Activated naive CD8-positive, alpha-beta T cell treated with anti-CD3 and anti-CD28 coated beads, Interleukin-2, amount 50 U/mL, for 24 hours (primary cell): ENCODE results near the gene FNDC10.
"Not testable (repeated sequence)": the region's sequence is repeated elsewhere in the genome, so short reads cannot be mapped to it uniquely, and the experiment has no call there.

Experiments used
- ATAC-seq: fragments of 150-1000 bp; cut with Tn5 transposase; one replicate; pipeline ENCODE4 v1.10.0; 2021
- DNase-seq: peaks from one replicate; pipeline ENCODE4 v3.0.0; 2021
- H3K27ac Mint-ChIP-seq: one replicate; pipeline ENCODE4 v1.8.0; 2021; ENCODE audit warnings: mild to moderate bottlenecking, mixed read lengths
- H3K27me3 Mint-ChIP-seq: one replicate; pipeline ENCODE4 v1.8.0; 2021; ENCODE audit warnings: mixed read lengths
- H3K36me3 Mint-ChIP-seq: one replicate; pipeline ENCODE4 v1.8.0; 2021; ENCODE audit warnings: low read depth, mixed read lengths
- H3K4me1 Mint-ChIP-seq: one replicate; pipeline ENCODE4 v1.8.0; 2021; ENCODE audit warnings: mixed read lengths
- H3K4me3 Mint-ChIP-seq: one replicate; pipeline ENCODE4 v1.8.0; 2021; ENCODE audit warnings: mild to moderate bottlenecking, moderate library complexity, mixed read lengths
- H3K9me3 Mint-ChIP-seq: one replicate; pipeline ENCODE4 v1.8.0; 2021; ENCODE audit warnings: mixed read lengths

The FNDC10 gene

GRCh38 chr1:1599935-1600860, at the start of gene FNDC10:
Gene FNDC10 (minus strand): TSS chr1:1600135. CDS start chr1:1600015, 120 bp downstream.
- DNase-seq (no peak), ATAC-seq (no peak)
- H3K36me3 Mint-ChIP-seq, result no peaks in the 10 kb centered on the region
- H3K27me3 Mint-ChIP-seq, result peaks cover 9% of the 10 kb centered on the region
- peak within 1 kb of the TSS; percentile 61 for H3K4me3 Mint-ChIP-seq
- no peaks in the 10 kb centered on the region for H3K9me3 Mint-ChIP-seq
- no peak within 1 kb of the TSS for H3K27ac Mint-ChIP-seq
- H3K4me1 Mint-ChIP-seq, result peaks cover 8% of the 10 kb centered on the region

GRCh38 chr1:1648265-1648664, 48.3 kb upstream of the FNDC10 start:
- not testable (repeated sequence) for H3K9me3 Mint-ChIP-seq, ATAC-seq, H3K4me3 Mint-ChIP-seq, H3K27me3 Mint-ChIP-seq, DNase-seq, H3K4me1 Mint-ChIP-seq
- H3K36me3 Mint-ChIP-seq, result peaks cover 35% of the 10 kb centered on the region
- peak overlapping the region; percentile 4 for H3K27ac Mint-ChIP-seq

GRCh38 chr1:1647567-1648241, 47.8 kb upstream of the FNDC10 start:
- H3K27me3 Mint-ChIP-seq, DNase-seq, H3K9me3 Mint-ChIP-seq, ATAC-seq, H3K4me1 Mint-ChIP-seq, H3K4me3 Mint-ChIP-seq: not testable (repeated sequence)
- Mint-ChIP-seq H3K27ac (peak overlapping the region; percentile 4), H3K36me3 (peaks cover 33% of the 10 kb centered on the region)

- not testable (repeated sequence) for H3K27me3 Mint-ChIP-seq, H3K4me3 Mint-ChIP-seq, DNase-seq, ATAC-seq, H3K27ac Mint-ChIP-seq, H3K4me1 Mint-ChIP-seq, H3K9me3 Mint-ChIP-seq
- peaks cover 22% of the 10 kb centered on the region for H3K36me3 Mint-ChIP-seq
Observed at GRCh38 chr1:1646326-1646725, 46.4 kb upstream of the FNDC10 start.

- H3K9me3 Mint-ChIP-seq, H3K27ac Mint-ChIP-seq, ATAC-seq, DNase-seq, H3K4me1 Mint-ChIP-seq, H3K4me3 Mint-ChIP-seq, H3K36me3 Mint-ChIP-seq, H3K27me3 Mint-ChIP-seq: not testable (repeated sequence)
Observed at GRCh38 chr1:1640711-1641461, 41.0 kb upstream of the FNDC10 start.

- H3K27ac Mint-ChIP-seq, H3K4me1 Mint-ChIP-seq, ATAC-seq, H3K36me3 Mint-ChIP-seq, H3K27me3 Mint-ChIP-seq, H3K9me3 Mint-ChIP-seq, DNase-seq, H3K4me3 Mint-ChIP-seq: not testable (repeated sequence)
Observed at GRCh38 chr1:1640081-1640480, 40.1 kb upstream of the FNDC10 start.

GRCh38 chr1:1639368-1639767, 39.4 kb upstream of the FNDC10 start:
- not testable (repeated sequence) for H3K27ac Mint-ChIP-seq, DNase-seq, H3K4me3 Mint-ChIP-seq, H3K4me1 Mint-ChIP-seq, H3K27me3 Mint-ChIP-seq, H3K9me3 Mint-ChIP-seq, H3K36me3 Mint-ChIP-seq, ATAC-seq

GRCh38 chr1:1638528-1638927, 38.6 kb upstream of the FNDC10 start:
- H3K36me3 Mint-ChIP-seq, H3K9me3 Mint-ChIP-seq, H3K4me1 Mint-ChIP-seq, ATAC-seq, H3K27ac Mint-ChIP-seq, H3K4me3 Mint-ChIP-seq, DNase-seq, H3K27me3 Mint-ChIP-seq: not testable (repeated sequence)

GRCh38 chr1:1637479-1637875, 37.5 kb upstream of the FNDC10 start:
- not testable (repeated sequence) for DNase-seq, H3K27me3 Mint-ChIP-seq, H3K9me3 Mint-ChIP-seq, H3K36me3 Mint-ChIP-seq, H3K4me1 Mint-ChIP-seq, ATAC-seq, H3K27ac Mint-ChIP-seq, H3K4me3 Mint-ChIP-seq

- not testable (repeated sequence) for H3K9me3 Mint-ChIP-seq, DNase-seq, H3K36me3 Mint-ChIP-seq, H3K4me1 Mint-ChIP-seq, ATAC-seq, H3K27ac Mint-ChIP-seq, H3K4me3 Mint-ChIP-seq, H3K27me3 Mint-ChIP-seq
Observed at GRCh38 chr1:1636621-1637478, 36.9 kb upstream of the FNDC10 start.

- H3K9me3 Mint-ChIP-seq, H3K27ac Mint-ChIP-seq, H3K4me1 Mint-ChIP-seq, H3K27me3 Mint-ChIP-seq, H3K36me3 Mint-ChIP-seq, DNase-seq, H3K4me3 Mint-ChIP-seq, ATAC-seq: not testable (repeated sequence)
Observed at GRCh38 chr1:1634613-1635012, 34.7 kb upstream of the FNDC10 start.

- not testable (repeated sequence) for H3K27ac Mint-ChIP-seq, H3K9me3 Mint-ChIP-seq, H3K4me3 Mint-ChIP-seq, H3K36me3 Mint-ChIP-seq, H3K4me1 Mint-ChIP-seq, H3K27me3 Mint-ChIP-seq, DNase-seq, ATAC-seq
Observed at GRCh38 chr1:1633409-1633808, 33.5 kb upstream of the FNDC10 start.

- Mint-ChIP-seq H3K4me1 (peaks cover 6% of the 10 kb centered on the region), H3K36me3 (peaks cover 4% of the 10 kb centered on the region), H3K27me3 (peaks cover 3% of the 10 kb centered on the region), H3K9me3 (no peaks in the 10 kb centered on the region), H3K27ac (no peak within 1 kb of the TSS), H3K4me3 (no peak within 1 kb of the TSS)
- ATAC-seq (no peak), DNase-seq (no peak)
Observed at GRCh38 chr1:1631782-1632420, 32.0 kb upstream of the FNDC10 start, which contains the start of gene MMP23B. Gene MMP23B (plus strand): TSS chr1:1632173. CDS start chr1:1632219, 46 bp downstream.
